Activated CD8-positive, alpha-beta memory T cell treated with anti-CD3 and anti-CD28 coated beads, Interleukin-2, amount 50 U/mL, for 24 hours (primary cell): ENCODE results near the gene SLC17A5.
A peak's percentile ranks its signal among the peaks of the same experiment; 100 is the strongest.
"Not testable (repeated sequence)": the region's sequence is repeated elsewhere in the genome, so short reads cannot be mapped to it uniquely, and the experiment has no call there.

Experiments used
- DNase-seq: peaks from one replicate; pipeline ENCODE4 v3.0.0-alpha.2; 2020; ENCODE audit errors: extremely low read depth

The SLC17A5 gene, protein sequence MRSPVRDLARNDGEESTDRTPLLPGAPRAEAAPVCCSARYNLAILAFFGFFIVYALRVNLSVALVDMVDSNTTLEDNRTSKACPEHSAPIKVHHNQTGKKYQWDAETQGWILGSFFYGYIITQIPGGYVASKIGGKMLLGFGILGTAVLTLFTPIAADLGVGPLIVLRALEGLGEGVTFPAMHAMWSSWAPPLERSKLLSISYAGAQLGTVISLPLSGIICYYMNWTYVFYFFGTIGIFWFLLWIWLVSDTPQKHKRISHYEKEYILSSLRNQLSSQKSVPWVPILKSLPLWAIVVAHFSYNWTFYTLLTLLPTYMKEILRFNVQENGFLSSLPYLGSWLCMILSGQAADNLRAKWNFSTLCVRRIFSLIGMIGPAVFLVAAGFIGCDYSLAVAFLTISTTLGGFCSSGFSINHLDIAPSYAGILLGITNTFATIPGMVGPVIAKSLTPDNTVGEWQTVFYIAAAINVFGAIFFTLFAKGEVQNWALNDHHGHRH

GRCh38 chr6:73653571-73654424 lies at the start of gene SLC17A5:
SLC17A5 (minus strand) TSS chr6:73653992; CDS start chr6:73653886, 106 bp downstream.
- peak; percentile 65 for DNase-seq

- DNase-seq = no peak
These were observed 49.7 kb upstream of the SLC17A5 start for GRCh38 chr6:73703466-73703865.

GRCh38 chr6:73702444-73702843 lies 48.7 kb upstream of the SLC17A5 start:
- no peak for DNase-seq

GRCh38 chr6:73699676-73700459 lies 46.1 kb upstream of the SLC17A5 start:
- no peak for DNase-seq

DNA sequence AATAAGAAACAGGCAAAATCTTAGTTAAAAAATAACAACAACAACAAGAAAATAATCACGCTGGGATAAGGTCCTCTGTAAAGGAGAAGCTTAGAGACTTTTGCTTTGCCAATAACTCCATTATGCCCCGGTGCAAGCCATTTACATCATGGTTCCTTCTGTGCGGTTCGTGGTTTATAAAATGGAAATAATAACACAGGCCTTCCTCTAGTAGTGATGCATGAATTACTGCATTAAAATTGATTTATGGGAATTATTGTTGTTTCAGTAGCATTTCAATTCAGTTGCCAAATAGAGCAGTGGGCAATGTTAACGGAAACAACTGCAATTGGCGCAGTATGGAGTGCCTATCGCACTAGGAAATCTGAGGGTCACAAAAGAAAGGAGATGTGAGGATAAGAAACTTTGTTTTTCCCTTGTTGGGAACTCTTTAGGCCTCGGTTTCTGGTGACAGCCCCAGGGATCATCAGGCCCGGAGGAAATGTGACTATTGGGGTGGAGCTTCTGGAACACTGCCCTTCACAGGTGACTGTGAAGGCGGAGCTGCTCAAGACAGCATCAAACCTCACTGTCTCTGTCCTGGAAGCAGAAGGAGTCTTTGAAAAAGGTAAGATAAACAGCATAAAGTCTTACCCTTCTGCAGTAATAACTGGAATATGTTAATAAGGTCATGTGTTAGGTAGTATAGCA lies 43.3 kb upstream of the SLC17A5 start:
- DNase-seq = no peak

DNA sequence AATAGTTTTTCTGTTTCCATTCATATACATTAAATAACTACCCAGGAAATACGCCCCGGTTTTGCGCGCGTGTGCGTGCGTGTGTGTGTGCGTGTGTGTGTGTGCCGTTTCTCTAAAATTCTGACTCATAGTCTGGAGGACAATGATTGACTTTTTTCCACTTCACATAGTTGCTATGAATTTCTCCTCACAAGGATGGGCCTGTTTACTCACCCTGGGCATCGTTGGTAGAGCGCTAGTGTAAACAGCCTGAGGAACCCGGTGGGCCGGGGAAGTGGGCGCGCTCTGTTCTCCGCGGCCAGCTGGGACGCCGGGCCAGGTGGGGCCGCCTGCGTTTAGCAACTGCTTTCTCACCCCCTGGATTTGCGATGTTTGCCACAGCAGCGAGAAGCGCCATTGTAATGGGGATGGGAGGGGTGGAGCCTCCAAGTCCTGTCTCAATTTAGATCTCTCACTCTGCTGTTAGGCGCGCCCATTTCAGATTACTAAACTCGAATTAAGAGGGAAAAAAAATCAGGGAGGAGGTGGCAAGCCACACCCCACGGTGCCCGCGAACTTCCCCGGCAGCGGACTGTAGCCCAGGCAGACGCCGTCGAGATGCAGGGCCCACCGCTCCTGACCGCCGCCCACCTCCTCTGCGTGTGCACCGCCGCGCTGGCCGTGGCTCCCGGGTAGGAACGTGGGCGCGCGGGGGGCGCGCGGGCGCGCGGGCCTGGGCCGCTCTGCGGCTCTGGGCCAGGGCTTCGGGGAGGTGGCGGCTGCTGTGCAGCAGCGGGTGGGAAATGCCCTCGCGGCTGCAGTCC lies 42.0 kb upstream of the SLC17A5 start, which contains the start of gene CD109:
TSS of gene CD109 (plus strand) at position 585 of the 803 bp plus-strand sequence. CDS start at position 598, 13 bp downstream.
- peak; percentile 38 for DNase-seq

DNA sequence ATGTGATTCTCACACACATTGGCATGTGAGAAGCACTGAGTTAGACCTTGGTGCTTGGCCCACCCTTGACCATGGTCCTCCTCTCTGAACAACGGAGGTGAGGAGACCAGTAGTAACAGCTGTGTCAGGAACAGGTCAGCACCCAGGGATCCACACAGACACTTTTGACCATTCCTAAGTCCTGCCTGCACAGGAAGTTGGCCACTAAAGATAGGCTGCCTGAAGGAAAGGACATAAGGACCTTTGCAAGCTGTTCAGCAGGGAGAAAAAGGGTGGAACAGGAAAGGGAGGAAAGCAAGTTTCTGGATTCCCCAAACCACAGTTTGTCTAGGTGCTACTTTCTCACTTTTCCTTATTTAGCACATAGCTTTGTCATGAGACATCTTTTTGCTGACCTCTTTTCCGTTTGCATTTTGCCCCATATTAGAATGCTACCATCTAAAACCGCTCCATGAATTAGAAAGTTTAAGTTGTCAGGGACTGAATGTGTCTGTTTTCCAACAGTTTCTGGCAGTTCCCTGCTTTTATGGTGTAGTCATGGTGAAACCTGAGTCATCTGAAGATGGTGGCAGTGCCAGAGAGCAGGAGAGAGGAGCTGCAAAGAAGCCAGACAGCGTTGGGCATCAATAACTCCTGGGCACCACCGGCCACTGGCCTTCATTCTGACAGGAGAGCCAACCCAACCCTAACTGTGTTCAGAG lies 41.1 kb upstream of the SLC17A5 start:
- no peak for DNase-seq

DNA sequence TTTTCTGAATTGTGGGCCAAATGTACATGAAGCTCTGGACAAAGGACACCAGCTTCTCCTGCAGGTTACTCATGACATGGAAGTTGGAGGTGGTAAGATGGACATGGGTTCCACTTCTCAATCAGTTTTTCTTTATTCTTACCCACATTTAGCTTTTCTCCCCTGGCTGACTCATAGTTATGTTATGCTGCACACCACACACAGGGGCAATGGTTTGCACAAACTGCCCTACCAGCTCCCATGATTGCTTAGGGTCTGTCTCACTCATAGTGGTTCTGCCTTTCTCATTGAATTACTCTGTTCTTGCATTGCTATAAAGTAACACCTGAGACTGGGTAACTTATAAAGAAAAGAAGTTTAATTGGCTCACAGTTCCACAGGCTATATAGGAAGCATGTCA lies 37.7 kb upstream of the SLC17A5 start:
- DNase-seq = no peak

DNA sequence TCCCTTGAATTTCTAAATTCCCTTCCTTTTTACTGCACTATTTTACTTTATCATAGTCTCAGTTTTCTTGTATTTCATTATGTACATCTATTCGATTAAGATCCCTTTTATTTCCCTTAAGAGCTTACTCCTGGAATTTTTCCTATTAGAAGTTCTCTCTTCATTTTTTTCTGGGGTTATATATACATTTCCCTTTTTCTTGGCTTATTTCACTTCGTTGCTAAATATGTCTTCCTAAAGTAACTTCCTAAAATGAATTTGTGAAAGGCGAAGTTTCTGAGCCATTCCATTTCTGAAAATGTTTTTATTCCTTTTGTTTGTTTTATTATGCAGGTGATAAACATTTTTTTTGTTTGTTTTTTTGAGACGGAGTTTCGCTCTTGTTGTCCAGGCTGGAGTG lies 36.3 kb upstream of the SLC17A5 start:
- DNase-seq = no peak

DNA sequence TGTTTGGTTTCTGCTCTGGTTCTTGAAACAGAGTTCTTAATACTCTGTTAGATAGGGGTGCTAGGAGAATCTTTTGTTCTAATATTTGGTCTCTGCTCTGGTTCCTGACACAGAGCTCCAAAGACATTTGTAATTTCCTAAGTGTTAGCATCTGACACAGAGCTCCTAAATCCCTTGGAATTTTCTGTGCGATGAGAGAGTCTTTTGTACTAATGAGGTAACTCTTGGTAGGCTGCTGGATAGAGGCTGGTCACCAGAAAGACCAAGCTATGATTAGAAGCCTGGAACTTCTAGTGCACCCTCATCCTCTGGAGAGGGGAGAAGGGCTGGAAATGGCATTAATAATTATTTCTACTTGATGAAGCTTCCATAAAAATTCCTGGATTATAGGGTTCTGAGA lies 34.6 kb upstream of the SLC17A5 start:
- DNase-seq = no peak

DNA sequence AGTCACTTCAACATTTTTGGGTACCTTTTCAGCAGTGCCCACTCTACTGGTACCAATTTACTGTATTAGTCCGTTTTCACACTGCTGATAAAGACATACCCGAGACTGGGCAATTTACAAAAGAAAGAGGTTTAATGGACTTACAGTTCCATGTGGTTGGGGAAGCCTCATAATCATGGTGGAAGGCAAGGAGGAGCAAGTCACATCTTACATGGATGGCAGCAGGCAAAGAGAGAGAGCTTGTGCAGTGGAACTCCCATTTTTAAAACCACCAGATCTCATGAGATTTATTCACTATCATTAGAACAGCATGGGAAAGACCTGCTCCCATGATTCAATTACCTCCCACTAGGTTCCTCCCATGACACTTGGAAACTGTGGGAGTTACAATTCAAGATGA lies 29.8 kb upstream of the SLC17A5 start:
- DNase-seq = not testable (repeated sequence)

- no peak for DNase-seq
These were observed 26.6 kb upstream of the SLC17A5 start for GRCh38 chr6:73680289-73680918.

GRCh38 chr6:73679846-73680245 lies 26.1 kb upstream of the SLC17A5 start:
- DNase-seq = not testable (repeated sequence)

DNA sequence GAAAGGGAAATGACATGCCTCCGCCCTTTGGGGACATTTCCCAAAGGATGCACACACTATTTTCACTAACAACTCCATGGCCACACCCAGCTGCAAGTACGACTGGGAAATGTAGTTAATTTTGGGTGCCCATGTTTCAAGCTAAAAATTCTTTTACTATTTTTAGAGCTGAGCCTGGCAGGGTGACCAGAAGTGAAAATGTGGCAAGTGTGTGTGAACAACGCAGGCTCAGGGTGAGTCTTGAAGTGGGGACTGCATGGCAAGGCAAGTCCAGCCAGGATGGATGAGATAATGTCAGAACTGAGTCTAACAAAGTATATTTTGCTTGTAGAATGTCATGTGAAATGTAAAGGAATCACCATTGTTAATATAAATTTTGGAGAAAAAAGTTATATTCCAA lies 25.2 kb upstream of the SLC17A5 start:
- DNase-seq = no peak

GRCh38 chr6:73675466-73676098 lies 21.8 kb upstream of the SLC17A5 start:
- peak; percentile 44 for DNase-seq

DNA sequence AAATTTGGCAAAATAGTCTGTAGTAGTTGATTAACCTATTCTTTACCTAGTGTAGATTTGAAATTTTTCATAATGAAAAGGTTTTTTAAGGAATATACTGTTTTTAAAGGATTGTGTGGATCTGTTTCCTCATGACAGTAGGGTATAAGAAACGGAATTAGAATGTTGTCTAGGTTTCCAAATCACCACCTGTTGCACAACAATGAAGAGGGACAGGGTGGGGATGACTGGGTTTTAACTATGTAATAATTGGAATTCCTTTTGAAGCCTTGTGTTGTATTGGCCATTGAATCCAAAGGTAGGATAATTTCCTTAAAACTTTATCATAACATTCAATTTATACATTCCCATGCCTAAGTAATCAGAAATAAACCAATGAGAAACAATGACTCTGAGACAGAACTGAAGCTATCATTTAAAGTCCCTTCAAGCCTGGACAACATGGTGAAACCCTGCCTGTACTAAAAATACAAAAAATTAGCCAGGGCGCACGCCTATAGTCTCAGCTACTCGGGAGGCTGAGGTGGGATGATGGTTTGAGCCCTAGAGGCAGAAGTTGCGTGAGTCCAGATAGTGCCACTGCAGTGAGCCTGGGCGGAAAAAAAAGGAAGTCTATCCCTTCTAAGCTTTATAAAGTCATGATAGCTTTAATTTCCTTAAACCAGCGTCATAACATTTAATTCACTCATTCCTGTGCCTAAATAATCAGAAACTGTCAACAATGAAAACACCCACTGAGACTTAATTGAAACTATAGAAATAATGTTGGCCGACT lies 18.3 kb upstream of the SLC17A5 start:
- no peak for DNase-seq

- no peak for DNase-seq
These were observed 15.2 kb upstream of the SLC17A5 start for GRCh38 chr6:73669005-73669404.

DNA sequence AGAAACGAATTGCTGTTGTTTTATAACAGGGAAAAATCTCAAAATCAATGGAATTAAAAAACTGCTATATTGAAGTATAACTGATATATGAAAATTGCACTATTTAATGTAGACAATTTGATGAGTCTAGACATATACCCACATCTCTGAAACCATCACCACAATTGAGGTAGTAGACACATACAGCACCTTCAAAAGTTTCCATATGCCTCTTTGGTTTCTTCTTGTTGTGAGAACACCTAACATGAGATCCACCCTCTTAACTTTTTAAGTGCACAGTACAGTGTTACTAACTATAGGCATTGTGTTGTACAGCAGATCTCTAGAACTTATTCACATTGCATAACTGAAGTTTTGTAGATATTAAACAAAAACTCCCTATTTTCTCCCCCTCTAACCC lies 14.0 kb upstream of the SLC17A5 start:
- DNase-seq = no peak
